ENCODE data around the gene ATG2B. TPM values are rescaled to one million over a fixed set of nuclear protein-coding genes. Genes with fewer than 3 reads are reported as not detected.

The ATG2B gene
- total RNA-seq, 1 donor from 2014 or later: 25.6 TPM

- no peak for DNase-seq (ENCODE audit: low spot score in 2 of 2, unreplicated experiment in 2 of 2)
- peaks cover 74% of the 10 kb centered on the region for H3K4me1 Mint-ChIP-seq
- H3K27ac Mint-ChIP-seq: no peak overlapping the region
- H3K27me3 Mint-ChIP-seq (ENCODE audit: low read depth): no peaks in the 10 kb centered on the region
- H3K4me3 Mint-ChIP-seq: no peak overlapping the region
- TF ChIP-seq, protein P1, sequence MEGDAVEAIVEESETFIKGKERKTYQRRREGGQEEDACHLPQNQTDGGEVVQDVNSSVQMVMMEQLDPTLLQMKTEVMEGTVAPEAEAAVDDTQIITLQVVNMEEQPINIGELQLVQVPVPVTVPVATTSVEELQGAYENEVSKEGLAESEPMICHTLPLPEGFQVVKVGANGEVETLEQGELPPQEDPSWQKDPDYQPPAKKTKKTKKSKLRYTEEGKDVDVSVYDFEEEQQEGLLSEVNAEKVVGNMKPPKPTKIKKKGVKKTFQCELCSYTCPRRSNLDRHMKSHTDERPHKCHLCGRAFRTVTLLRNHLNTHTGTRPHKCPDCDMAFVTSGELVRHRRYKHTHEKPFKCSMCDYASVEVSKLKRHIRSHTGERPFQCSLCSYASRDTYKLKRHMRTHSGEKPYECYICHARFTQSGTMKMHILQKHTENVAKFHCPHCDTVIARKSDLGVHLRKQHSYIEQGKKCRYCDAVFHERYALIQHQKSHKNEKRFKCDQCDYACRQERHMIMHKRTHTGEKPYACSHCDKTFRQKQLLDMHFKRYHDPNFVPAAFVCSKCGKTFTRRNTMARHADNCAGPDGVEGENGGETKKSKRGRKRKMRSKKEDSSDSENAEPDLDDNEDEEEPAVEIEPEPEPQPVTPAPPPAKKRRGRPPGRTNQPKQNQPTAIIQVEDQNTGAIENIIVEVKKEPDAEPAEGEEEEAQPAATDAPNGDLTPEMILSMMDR (IDR thresholded peaks at IDR 0.05; ENCODE audit: unreplicated experiment): no peak
- peaks cover 10% of the 10 kb centered on the region for H3K9me3 Mint-ChIP-seq
- H3K36me3 Mint-ChIP-seq: peaks cover 8% of the 10 kb centered on the region
Measured at GRCh38 chr14:96271421-96271762, 91.7 kb downstream of the ATG2B start.

GRCh38 chr14:96270565-96271420 lies 92.3 kb downstream of the ATG2B start:
- TF ChIP-seq, protein P1 (IDR thresholded peaks at IDR 0.05; ENCODE audit: unreplicated experiment): no peak
- DNase-seq (ENCODE audit: low spot score in 2 of 2, unreplicated experiment in 2 of 2): no peak
- H3K4me1 Mint-ChIP-seq: peaks cover 74% of the 10 kb centered on the region
- H3K27me3 Mint-ChIP-seq (ENCODE audit: low read depth): no peaks in the 10 kb centered on the region
- peaks cover 8% of the 10 kb centered on the region for H3K36me3 Mint-ChIP-seq
- H3K27ac Mint-ChIP-seq: peak overlapping the region; percentile 68
- no peak overlapping the region for H3K4me3 Mint-ChIP-seq
- H3K9me3 Mint-ChIP-seq: peaks cover 10% of the 10 kb centered on the region

GRCh38 chr14:96269359-96269710 lies 93.8 kb downstream of the ATG2B start:
- H3K27ac Mint-ChIP-seq: peak overlapping the region; percentile 98
- no peaks in the 10 kb centered on the region for H3K27me3 Mint-ChIP-seq (ENCODE audit: low read depth)
- H3K4me3 Mint-ChIP-seq: no peak overlapping the region
- H3K36me3 Mint-ChIP-seq: peaks cover 12% of the 10 kb centered on the region
- peaks cover 73% of the 10 kb centered on the region for H3K4me1 Mint-ChIP-seq
- TF ChIP-seq, protein P1 (IDR thresholded peaks at IDR 0.05; ENCODE audit: unreplicated experiment): no peak
- peaks cover 10% of the 10 kb centered on the region for H3K9me3 Mint-ChIP-seq
- DNase-seq (ENCODE audit: low spot score in 2 of 2, unreplicated experiment in 2 of 2): no peak

DNA sequence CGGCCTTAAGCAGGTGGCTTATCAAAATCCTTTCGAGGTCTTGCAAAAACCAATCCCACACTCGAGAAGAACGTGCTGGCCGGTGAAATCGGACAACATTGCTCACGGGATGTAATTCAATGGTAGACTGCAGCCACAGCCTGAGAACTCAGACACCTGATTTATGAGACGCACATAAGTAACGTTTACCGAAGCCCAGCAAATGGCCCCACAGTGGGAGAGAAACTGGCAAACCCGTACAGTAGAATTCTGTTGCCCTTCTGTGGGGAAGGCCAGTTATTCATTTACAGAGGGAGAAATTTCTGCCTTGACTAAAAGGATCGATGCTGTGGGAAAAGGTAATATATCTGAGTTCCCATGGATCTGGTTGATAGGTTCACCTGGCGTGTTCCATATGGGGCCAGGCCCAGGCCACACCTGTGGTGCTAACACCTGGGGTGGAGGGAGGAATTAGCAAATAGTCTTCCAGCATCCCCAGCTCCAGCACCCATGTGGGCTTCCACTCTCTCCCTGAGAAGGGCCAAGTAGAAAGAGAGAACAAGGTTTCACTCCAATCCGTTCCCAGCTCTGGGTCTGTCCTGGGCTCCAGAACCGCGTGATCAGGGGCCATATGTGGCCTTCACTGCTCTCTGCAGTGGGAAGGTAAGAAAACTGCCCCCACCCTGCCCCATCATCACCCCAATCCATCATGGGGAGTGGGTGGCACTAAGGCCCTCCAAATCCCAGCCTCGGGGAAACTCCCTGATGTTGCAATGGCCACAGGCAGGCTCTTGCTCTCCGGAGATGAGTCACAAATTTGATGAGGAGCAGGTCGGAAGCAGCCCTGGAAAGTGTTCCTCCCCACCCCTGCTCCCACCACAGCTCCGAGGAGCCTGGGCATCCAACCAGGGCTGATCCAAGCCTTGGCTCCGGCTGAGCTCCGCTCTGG lies 94.4 kb downstream of the ATG2B start:
- Mint-ChIP-seq H3K27me3 (ENCODE audit: low read depth) (no peaks in the 10 kb centered on the region), H3K27ac (peak overlapping the region; percentile 98), H3K9me3 (peaks cover 10% of the 10 kb centered on the region), H3K36me3 (peaks cover 18% of the 10 kb centered on the region), H3K4me1 (peaks cover 73% of the 10 kb centered on the region), H3K4me3 (no peak overlapping the region)
- DNase-seq (ENCODE audit: low spot score in 2 of 2, unreplicated experiment in 2 of 2): no peak
- TF ChIP-seq, protein P1 (IDR thresholded peaks at IDR 0.05; ENCODE audit: unreplicated experiment): no peak

DNA sequence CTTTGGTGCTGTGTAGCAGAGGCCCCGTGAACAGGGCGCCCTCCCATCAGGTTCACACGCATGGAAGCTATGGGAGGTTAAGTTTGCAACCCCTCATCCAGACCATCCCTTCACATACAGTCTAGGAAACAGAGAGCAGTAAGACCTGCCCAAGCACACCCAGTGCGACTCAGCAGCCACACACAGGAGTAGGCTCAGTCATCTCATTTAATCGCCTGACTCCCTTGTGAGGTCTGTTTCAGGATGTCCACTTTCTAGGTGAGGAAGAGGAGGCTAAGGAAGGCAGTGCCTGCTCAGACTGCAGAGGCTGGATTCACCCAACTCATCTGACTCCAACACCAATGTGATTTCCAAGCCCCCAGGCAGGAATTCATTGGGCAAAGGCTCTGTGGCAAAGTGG lies 95.2 kb downstream of the ATG2B start:
- DNase-seq (ENCODE audit: low spot score in 2 of 2, unreplicated experiment in 2 of 2): no peak
- H3K4me1 Mint-ChIP-seq: peaks cover 66% of the 10 kb centered on the region
- H3K27me3 Mint-ChIP-seq (ENCODE audit: low read depth): no peaks in the 10 kb centered on the region
- TF ChIP-seq, protein P1 (IDR thresholded peaks at IDR 0.05; ENCODE audit: unreplicated experiment): no peak
- H3K4me3 Mint-ChIP-seq: no peak overlapping the region
- peak overlapping the region; percentile 98 for H3K27ac Mint-ChIP-seq
- H3K36me3 Mint-ChIP-seq: peaks cover 18% of the 10 kb centered on the region
- H3K9me3 Mint-ChIP-seq: peaks cover 6% of the 10 kb centered on the region

All from mesothelial cell of epicardium (in vitro differentiated cells).